ENCODE data around the gene AUP1. TPM values are rescaled to one million over a fixed set of nuclear protein-coding genes. Genes with fewer than 3 reads are reported as not detected.

Gene AUP1
- total and polyA plus RNA-seq, 9 of the 15 experiments (the other 6 are each of a cell fraction or from before 2014, with no cell fraction given) = 70.7 to 245 (median 165) TPM

GRCh38 chr2:74482801-74483674 is 46.5 kb downstream of the AUP1 start, which contains the start of the genes CCDC142 and TTC31 (continued):
- TF ChIP-seq ZNF592 (IDR thresholded peaks at IDR 0.05) (peak; percentile 32; the same call in 1 of the 2 replicates), POLR2A (conservative IDR thresholded peaks at IDR 0.05) (peak; percentile 91), ZKSCAN8 (CRISPR knock-in tag; IDR thresholded peaks at IDR 0.05) (no peak), TBP (optimal IDR thresholded peaks at IDR 0.05; ENCODE audit: low read depth, low read length) (peak; percentile 84), UBTF (IDR thresholded peaks at IDR 0.05; ENCODE audit: borderline replicate concordance in 1 of 2, low read depth in 2 of 2, low read length in 2 of 2) (peak in 1 of 2 experiments; percentile 45; a peak in 2 of 4 replicates), DMBX1 (CRISPR knock-in tag; IDR thresholded peaks at IDR 0.05; ENCODE audit: borderline replicate concordance) (peak; percentile 26; the same call in 1 of the 2 replicates), ZHX1 (conservative IDR thresholded peaks at IDR 0.05; ENCODE audit: low read length) (0 out of 2 replicates have a peak, but pooled peaks have one; percentile 59)

Measured in K562 (cell line).